Suprapubic skin (tissue), 4 donors: Measurements from ENCODE around the gene GPANK1. TPM values are rescaled to one million over a fixed set of nuclear protein-coding genes. Genes with fewer than 3 reads are reported as not detected.
"Not testable (repeated sequence)": the region's sequence is repeated elsewhere in the genome, so short reads cannot be mapped to it uniquely, and the experiment has no call there.

ENCODE experiments used
- DNase-seq, 2 donors: peaks; one replicate each; pipeline ENCODE4 v3.0.0-alpha.2; 2019; ENCODE audit warnings: low spot score in 2 of 2
- H3K27ac ChIP-seq: fragments of 200-600 bp; sonication (generic); one replicate; pipeline ENCODE4 v1.5.1; 2019
- H3K27me3 ChIP-seq: fragments of 200-600 bp; sonication (generic); one replicate; pipeline ENCODE4 v1.5.1; 2019
- H3K36me3 ChIP-seq: fragments of 200-600 bp; sonication (generic); one replicate; pipeline ENCODE4 v1.5.1; 2019
- H3K4me1 ChIP-seq: fragments of 200-600 bp; sonication (generic); one replicate; pipeline ENCODE4 v1.5.1; 2019
- H3K4me3 ChIP-seq: fragments of 200-600 bp; sonication (generic); one replicate; pipeline ENCODE4 v1.5.1; 2019; ENCODE audit warnings: mild to moderate bottlenecking
- H3K9me3 ChIP-seq: fragments of 200-600 bp; sonication (generic); one replicate; pipeline ENCODE4 v1.5.1; 2019
- EP300 ChIP-seq: sonication (generic); formaldehyde crosslinking; IDR thresholded peaks from one replicate; pipeline ENCODE4 v1.6.1; 2017; ENCODE audit warnings: antibody characterized with exemption
- POLR2A ChIP-seq, 2 donors: fragments of 450-650 bp; IDR thresholded peaks; one replicate each; pipeline ENCODE4 v1.6.1; 2017; ENCODE audit warnings: antibody characterized with exemption in 2 of 2, mild to moderate bottlenecking in 2 of 2, moderate library complexity in 2 of 2
- POLR2AphosphoS5 ChIP-seq, 3 donors: sonication (generic); formaldehyde crosslinking; IDR thresholded peaks; one replicate each; pipeline ENCODE4 v1.6.1; 2017; ENCODE audit warnings: antibody characterized with exemption in 3 of 3
- WGBS: methylation state at CpG from one replicate; pipeline ENCODE4 v1.1.5; 2018; 5-methylcytosine and 5-hydroxymethylcytosine counted together
- total RNA-seq, 4 donors: library from RNA; depleted of rRNA; stranded (reverse); fragments of >200 nt; gene quantifications; one replicate each; pipeline ENCODE4 v1.1.0, GENCODE V29; 2016
- TF ChIP-seq, protein P1 (sequence below), 2 donors: fragments of 200-600 bp in 1 of 2; fragments of 450-650 bp in 1 of 2; sonication (generic) in 1 of 2; IDR thresholded peaks; one replicate each; pipeline ENCODE4 v1.5.1; 2016 to 2019; ENCODE audit warnings: antibody characterized with exemption in 2 of 2, mild to moderate bottlenecking in 1 of 2, moderate library complexity in 1 of 2

The GPANK1 gene
- total RNA-seq, 4 donors from 2014 or later, result 15.0 to 22.6 (median 20.1) TPM

DNA sequence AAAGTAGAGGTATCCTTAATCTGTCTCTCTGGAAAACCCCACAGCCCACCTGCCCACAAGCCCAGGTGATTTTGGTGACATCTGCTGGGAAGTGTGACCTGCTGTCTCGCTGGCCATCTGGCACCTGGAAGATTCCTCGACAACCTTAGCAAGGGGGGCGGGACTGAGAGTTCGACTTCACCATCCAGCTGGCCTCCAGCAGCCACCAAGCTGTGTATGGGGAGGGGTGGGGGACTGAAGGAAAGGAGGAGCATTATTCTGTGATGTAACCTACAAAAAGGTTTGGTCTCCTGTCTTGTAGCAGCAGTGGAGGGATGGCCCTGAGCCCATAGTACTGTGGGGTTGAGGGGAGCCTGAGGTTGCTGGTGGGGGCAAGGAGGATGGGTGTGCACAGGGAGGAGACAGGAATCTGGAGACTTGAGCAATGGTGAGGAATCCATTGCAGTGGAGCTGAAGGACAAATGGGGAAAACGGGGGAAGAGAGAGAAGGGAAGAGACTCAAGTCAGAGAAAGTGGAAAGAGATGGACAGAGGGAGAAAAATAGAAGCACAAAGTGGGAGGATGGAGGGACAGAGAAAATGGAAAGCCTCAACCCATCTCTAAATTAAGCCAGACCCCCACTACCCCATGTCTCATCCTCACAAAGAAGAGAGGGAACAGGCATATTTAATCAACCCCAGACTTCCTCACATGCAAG lies 45.9 kb upstream of the GPANK1 start:
- H3K4me3 ChIP-seq, result no peak overlapping the region
- H3K27ac ChIP-seq, result no peak overlapping the region
- TF ChIP-seq POLR2A (IDR thresholded peaks at IDR 0.05) (no peak), EP300 (no peak), POLR2AphosphoS5 (IDR thresholded peaks at IDR 0.05) (no peak)
- TF ChIP-seq, protein P1, sequence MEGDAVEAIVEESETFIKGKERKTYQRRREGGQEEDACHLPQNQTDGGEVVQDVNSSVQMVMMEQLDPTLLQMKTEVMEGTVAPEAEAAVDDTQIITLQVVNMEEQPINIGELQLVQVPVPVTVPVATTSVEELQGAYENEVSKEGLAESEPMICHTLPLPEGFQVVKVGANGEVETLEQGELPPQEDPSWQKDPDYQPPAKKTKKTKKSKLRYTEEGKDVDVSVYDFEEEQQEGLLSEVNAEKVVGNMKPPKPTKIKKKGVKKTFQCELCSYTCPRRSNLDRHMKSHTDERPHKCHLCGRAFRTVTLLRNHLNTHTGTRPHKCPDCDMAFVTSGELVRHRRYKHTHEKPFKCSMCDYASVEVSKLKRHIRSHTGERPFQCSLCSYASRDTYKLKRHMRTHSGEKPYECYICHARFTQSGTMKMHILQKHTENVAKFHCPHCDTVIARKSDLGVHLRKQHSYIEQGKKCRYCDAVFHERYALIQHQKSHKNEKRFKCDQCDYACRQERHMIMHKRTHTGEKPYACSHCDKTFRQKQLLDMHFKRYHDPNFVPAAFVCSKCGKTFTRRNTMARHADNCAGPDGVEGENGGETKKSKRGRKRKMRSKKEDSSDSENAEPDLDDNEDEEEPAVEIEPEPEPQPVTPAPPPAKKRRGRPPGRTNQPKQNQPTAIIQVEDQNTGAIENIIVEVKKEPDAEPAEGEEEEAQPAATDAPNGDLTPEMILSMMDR (IDR thresholded peaks at IDR 0.05), result no peak
- 69% methylated on average over 4 of the region's 5 CpGs for WGBS
- peaks cover 52% of the 10 kb centered on the region for H3K4me1 ChIP-seq
- H3K36me3 ChIP-seq, result no peaks in the 10 kb centered on the region
- H3K27me3 ChIP-seq, result no peaks in the 10 kb centered on the region
- no peaks in the 10 kb centered on the region for H3K9me3 ChIP-seq
- DNase-seq, result no peak

DNA sequence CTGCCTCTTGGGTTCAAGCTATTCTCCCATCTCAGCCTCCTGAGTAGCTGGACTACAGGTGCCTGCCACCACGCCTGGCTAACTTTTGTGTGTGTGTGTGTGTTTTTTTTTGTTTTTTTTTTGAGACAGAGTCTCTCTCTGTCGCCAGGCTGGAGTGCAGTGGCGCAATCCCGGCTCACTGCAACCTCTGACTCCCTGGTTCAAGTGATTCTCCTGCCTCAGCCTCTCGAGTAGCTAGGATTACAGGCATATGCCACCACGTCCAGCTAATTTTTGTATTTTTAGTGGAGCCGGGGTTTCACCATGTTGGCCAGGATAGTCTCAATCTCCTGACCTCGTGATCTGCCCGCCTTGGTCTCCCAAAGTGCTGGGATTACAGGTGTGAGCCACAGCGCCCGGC lies 44.4 kb upstream of the GPANK1 start:
- not testable (repeated sequence) for DNase-seq, H3K4me3 ChIP-seq, H3K9me3 ChIP-seq, H3K36me3 ChIP-seq, H3K27me3 ChIP-seq, H3K27ac ChIP-seq
- 93% methylated on average over 11 of the region's 11 CpGs for WGBS
- peaks cover 37% of the 10 kb centered on the region for H3K4me1 ChIP-seq

DNA sequence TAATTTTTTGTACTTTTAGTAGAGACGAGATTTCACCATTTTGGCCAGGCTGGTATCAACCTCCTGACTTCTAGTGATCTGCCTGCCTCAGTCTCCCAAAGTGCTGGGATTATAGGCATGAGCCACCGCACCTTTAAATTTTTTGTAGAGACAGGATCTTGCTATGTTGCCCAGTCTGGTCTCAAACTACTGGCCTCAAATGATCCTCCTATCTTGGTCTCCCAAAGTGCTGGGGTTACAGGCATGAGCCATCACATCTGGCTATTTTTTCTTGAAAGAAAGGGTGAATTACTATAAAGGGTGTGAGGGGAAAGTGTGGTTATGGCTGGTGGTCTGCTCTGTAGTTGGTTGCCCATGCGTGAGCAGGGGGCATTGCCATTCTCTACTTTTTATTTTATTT lies 43.4 kb upstream of the GPANK1 start:
- Histone ChIP-seq H3K36me3 (no peaks in the 10 kb centered on the region), H3K4me1 (peaks cover 33% of the 10 kb centered on the region), H3K9me3 (no peaks in the 10 kb centered on the region), H3K27ac (no peak overlapping the region), H3K27me3 (no peaks in the 10 kb centered on the region), H3K4me3 (no peak overlapping the region)
- no peak for TF ChIP-seq POLR2A (IDR thresholded peaks at IDR 0.05)
- no peak for TF ChIP-seq POLR2AphosphoS5 (IDR thresholded peaks at IDR 0.05)
- no peak for TF ChIP-seq EP300
- no peak for DNase-seq
- WGBS, result 97% methylated on average over 3 of the region's 3 CpGs

DNA sequence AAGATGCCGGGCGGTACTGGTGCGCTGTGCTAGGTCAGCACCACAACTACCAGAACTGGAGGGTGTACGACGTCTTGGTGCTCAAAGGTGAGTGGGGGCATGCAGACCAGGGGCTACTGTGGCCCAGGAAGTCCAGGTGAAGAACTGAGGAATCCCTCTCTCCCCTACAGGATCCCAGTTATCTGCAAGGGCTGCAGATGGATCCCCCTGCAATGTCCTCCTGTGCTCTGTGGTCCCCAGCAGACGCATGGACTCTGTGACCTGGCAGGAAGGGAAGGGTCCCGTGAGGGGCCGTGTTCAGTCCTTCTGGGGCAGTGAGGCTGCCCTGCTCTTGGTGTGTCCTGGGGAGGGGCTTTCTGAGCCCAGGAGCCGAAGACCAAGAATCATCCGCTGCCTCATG lies 42.9 kb upstream of the GPANK1 start:
- WGBS, result 79% methylated on average over 10 of the region's 10 CpGs
- H3K27ac ChIP-seq, result no peak overlapping the region
- H3K4me3 ChIP-seq, result no peak overlapping the region
- no peaks in the 10 kb centered on the region for H3K36me3 ChIP-seq
- H3K27me3 ChIP-seq, result no peaks in the 10 kb centered on the region
- TF ChIP-seq POLR2A (IDR thresholded peaks at IDR 0.05) (no peak), EP300 (no peak), POLR2AphosphoS5 (IDR thresholded peaks at IDR 0.05) (no peak)
- TF ChIP-seq, protein P1 (IDR thresholded peaks at IDR 0.05), result no peak
- no peak for DNase-seq
- H3K9me3 ChIP-seq, result no peaks in the 10 kb centered on the region
- peaks cover 28% of the 10 kb centered on the region for H3K4me1 ChIP-seq

DNA sequence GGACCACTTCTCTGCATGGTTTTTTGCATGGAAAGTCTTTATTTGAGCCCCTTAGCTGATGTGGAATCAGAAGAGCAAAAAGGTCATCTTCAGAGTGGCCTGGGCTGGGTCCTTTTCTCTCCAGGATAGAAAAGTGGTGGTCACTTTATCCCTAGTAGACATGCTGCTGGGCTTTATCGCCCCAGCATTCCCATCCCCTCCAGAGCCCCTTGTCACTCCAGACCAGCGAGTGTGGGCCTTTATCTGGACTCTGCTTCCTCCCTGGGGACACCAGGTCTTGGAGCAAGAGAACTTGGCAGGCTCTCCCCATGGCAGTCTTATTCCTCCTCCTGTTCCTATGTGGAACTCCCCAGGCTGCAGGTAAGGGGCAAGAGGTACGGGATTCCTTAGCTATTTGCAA lies 41.8 kb upstream of the GPANK1 start, which contains the start of gene LY6G6F:
Gene LY6G6F (plus strand): TSS at position 268 of the 400 bp plus-strand sequence. CDS start 41 bp downstream, at position 309.
- Histone ChIP-seq H3K36me3 (no peaks in the 10 kb centered on the region), H3K4me3 (no peak within 1 kb of the TSS), H3K27me3 (no peaks in the 10 kb centered on the region), H3K9me3 (no peaks in the 10 kb centered on the region), H3K27ac (no peak within 1 kb of the TSS), H3K4me1 (peaks cover 23% of the 10 kb centered on the region)
- no peak for DNase-seq
- TF ChIP-seq POLR2A (IDR thresholded peaks at IDR 0.05), result no peak
- TF ChIP-seq, protein P1 (IDR thresholded peaks at IDR 0.05), result no peak
- no peak for TF ChIP-seq POLR2AphosphoS5 (IDR thresholded peaks at IDR 0.05)
- TF ChIP-seq EP300, result no peak
- WGBS, result 56% methylated on average over 3 of the region's 3 CpGs

DNA sequence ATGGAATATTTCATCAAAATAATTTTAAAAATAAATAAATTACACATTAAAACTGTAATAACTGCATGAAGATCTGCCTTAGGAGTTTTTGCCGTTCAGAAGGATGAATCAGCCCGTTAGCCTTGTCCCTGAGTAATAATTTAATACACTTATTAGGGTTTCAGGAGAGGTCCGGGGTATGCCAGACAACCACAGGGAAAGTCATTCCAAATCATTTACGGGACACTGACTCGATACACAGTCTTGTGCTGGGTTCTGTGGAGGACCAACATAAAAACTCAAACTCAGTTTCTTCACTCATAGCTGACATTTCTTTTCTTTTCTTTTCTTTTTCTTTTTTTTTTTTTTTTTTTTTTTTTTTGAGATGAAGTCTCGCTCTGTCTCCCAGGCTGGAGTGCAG lies 41.1 kb upstream of the GPANK1 start:
- WGBS, result 78% methylated on average over 6 of the region's 6 CpGs
- DNase-seq, result no peak
- no peaks in the 10 kb centered on the region for H3K27me3 ChIP-seq
- no peak overlapping the region for H3K4me3 ChIP-seq
- H3K4me1 ChIP-seq, result peaks cover 23% of the 10 kb centered on the region
- H3K27ac ChIP-seq, result no peak overlapping the region
- TF ChIP-seq POLR2AphosphoS5 (IDR thresholded peaks at IDR 0.05) (no peak), POLR2A (IDR thresholded peaks at IDR 0.05) (no peak), EP300 (no peak)
- TF ChIP-seq, protein P1 (IDR thresholded peaks at IDR 0.05), result no peak
- H3K9me3 ChIP-seq, result no peaks in the 10 kb centered on the region
- H3K36me3 ChIP-seq, result no peaks in the 10 kb centered on the region
